PC-3 (cell line): Measurements from ENCODE around the gene PIGQ.

Source experiments
- CTCF ChIP-seq: fragments of 300-600 bp; sonication (generic); conservative IDR thresholded peaks from 2 replicates; pipeline ENCODE4 v1.5.1; 2017; ENCODE audit warnings: antibody characterized with exemption, low read depth, mild to moderate bottlenecking, low read length
- EZH2 ChIP-seq: fragments of 300-600 bp; sonication (generic); IDR thresholded peaks from one replicate; pipeline ENCODE4 v1.6.1; 2017; ENCODE audit warnings: antibody characterized with exemption, mild to moderate bottlenecking, low read length; ENCODE audit not compliant: unreplicated experiment

GRCh38 chr16:630815-631405 is 61.1 kb downstream of the PIGQ start, which contains the start of gene WFIKKN1:
- TF ChIP-seq CTCF (no peak), EZH2 (no peak)
